ENCODE data around the gene NHLH1.
"Not testable (repeated sequence)": the region's sequence is repeated elsewhere in the genome, so short reads cannot be mapped to it uniquely, and the experiment has no call there.

NHLH1 gene

DNA sequence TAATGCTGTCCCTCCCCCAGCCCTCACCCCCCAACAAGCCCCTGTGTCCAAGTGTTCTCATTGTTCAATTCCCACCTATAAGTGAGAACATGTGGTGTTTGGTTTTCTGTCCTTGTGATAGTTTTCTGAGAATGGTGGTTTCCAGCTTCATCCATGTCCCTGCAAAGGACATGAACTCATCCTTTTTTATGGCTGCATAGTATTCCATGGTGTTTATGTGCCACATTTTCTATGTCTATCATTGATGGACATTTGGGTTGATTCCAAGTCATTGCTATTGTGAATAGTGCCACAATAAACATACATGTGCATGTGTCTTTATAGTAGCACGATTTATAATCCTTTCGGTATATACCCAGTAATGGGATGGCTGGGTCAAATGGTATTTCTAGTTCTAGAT lies 17.9 kb downstream of the NHLH1 start:
- not testable (repeated sequence) for DNase-seq (ENCODE audit: low read depth in 2 of 2)

DNA sequence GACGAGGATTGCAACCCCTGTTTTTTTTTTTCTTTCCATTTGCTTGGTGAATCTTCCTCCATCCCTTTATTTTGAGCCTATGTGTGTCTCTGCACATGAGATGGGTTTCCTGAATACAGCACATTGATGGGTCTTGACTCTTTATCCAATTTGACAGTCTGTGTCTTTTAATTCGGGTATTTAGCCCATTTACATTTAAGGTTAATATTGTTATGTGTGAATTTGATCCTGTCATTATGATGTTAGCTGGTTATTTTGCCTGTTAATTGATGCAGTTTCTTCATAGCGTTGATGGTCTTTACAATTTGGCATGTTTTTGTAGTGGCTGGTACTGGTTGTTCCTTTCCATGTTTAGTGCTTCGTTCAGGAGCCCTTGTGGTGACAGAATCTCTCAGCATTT lies 21.5 kb downstream of the NHLH1 start:
- DNase-seq (ENCODE audit: low read depth in 2 of 2) = not testable (repeated sequence)

- no peak for DNase-seq (ENCODE audit: low read depth in 2 of 2)
Measured at GRCh38 chr1:160394673-160395072, 27.8 kb downstream of the NHLH1 start.

GRCh38 chr1:160397651-160398050 lies 30.8 kb downstream of the NHLH1 start:
- DNase-seq (ENCODE audit: low read depth in 2 of 2) = no peak

DNA sequence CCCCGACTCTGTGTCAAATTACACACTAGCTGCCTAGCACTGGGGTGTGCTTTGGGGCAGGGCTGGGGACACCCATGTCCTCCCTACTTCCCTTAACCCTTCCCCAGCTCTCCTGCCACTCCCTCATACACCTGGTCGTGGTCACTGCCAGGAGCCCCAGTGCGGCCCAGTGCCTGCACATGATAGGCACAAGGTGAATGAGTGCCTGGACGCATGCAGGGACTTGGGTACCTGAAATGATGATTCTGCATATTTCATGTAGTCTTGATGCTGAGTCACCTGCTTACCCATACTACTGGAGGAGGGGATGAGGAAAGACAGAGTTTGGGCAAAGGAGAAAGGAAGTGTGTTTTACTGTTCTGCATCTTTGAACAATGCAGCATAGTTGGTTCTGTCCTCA lies 32.0 kb downstream of the NHLH1 start:
- no peak for DNase-seq (ENCODE audit: low read depth in 2 of 2)

DNA sequence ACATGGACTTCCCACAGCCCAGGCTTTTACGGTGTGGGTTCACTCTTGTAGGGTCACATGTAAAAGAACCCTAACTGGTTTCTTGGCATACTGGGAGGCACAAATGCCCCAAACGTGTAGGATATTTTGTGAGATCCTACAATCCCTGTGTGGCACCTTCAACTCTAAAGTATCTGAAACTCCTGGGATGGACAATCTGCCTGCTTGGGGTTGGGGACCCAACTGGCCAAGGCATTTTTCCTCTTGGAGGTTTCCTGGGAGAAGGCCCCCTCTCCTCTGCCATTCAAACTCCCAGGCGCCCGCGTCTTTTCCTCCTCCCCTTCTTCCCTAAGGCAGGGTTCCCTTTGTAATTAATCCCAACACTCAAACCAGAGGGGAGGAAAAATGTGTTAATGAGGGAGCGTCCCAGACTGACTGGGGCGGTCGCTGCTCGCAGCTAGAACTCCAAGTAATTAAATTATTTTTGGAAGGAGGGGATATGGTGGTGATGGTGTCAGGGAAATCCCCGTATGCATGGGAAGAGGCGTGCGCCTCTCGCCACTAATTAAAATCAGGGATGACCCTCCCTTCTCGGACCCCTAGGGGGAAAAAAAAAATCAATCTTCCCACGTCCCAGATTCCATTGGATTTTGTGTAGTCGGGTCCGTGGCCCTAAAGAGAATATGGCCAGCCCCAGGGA lies 32.8 kb downstream of the NHLH1 start:
- DNase-seq (ENCODE audit: low read depth in 2 of 2) = no peak

GRCh38 chr1:160400223-160400645 lies 33.4 kb downstream of the NHLH1 start, which contains the start of gene VANGL2:
VANGL2 (plus strand) TSS chr1:160400564; CDS start chr1:160415838, 15,274 bp downstream.
- DNase-seq (ENCODE audit: low read depth in 2 of 2) = peak; percentile 17 to 19

- DNase-seq (ENCODE audit: low read depth in 2 of 2) = no peak
Measured at GRCh38 chr1:160400646-160401486, 34.0 kb downstream of the NHLH1 start.

DNA sequence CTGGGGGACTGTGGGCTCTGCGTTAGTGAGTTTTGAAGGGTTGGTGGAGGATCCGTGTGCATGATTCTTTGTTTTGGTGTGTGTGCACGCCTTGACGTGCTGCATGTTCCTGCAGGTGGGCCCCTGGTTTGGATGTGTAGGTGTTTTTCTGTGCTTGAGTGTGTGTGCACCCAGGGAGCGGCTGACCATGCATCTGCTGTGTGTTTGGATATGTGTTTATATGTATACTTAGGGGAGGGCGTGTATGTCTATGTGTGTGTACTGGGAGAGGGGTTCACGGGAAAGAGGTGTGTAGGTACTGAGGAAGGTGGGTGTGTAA lies 34.6 kb downstream of the NHLH1 start:
- no peak for DNase-seq (ENCODE audit: low read depth in 2 of 2)

DNA sequence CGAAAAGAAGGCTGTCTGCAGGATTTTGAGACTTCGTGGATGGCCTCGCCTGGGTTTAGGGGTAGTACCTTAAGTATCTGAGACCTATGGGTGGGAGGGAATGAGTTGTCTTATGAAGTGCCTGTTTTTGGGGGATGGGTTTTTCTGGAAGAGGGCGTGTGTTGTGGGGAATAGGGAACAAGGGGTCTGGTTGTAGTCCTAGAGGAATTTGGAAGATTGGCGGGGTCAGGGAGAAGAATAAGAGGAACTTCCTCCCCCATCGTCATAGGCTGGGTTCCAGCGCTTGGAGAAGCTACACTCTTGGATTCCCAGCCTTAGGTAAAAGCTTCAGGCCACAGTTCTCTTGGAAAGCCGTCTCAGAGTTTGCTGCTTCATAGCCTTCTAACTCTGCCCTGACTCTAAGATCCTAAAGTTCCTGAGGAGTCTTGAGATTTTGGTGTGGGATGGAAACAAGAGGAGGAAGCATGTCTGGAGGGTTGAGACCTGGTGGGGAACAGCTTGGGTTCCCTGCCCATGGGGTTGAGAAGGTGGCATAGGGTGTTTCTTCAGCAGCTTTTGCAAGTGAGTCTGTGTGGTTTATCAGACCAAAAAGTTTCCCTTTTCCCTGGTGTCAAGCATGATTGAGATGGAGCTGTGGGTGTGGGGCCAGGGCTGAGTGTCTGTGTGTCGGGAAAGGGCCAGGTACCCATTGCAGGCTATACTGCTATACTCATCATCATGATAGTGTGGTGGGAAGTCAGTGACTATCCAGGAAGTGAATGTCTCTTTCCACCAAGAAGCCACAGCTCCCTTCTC lies 35.3 kb downstream of the NHLH1 start:
- no peak for DNase-seq (ENCODE audit: low read depth in 2 of 2)

DNA sequence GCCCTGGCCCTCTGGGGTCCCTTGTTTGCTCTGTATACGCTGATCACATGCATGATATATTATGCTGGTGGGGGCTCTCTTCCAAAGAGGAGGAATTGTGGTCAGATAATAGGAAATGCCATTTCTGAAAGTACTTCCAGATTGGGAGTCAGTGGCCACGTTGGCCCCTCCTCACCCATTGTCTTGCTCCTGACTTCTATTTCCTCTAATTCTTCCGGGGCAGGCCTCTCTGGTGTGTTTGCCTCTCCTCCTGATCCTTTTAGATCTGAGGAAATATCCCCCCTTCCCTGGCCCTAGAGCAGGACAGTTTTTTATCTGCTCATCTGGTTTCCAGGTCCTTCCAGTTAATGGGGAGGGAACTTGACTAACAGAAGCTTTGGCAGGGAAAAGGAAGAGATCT lies 36.4 kb downstream of the NHLH1 start:
- no peak for DNase-seq (ENCODE audit: low read depth in 2 of 2)

DNA sequence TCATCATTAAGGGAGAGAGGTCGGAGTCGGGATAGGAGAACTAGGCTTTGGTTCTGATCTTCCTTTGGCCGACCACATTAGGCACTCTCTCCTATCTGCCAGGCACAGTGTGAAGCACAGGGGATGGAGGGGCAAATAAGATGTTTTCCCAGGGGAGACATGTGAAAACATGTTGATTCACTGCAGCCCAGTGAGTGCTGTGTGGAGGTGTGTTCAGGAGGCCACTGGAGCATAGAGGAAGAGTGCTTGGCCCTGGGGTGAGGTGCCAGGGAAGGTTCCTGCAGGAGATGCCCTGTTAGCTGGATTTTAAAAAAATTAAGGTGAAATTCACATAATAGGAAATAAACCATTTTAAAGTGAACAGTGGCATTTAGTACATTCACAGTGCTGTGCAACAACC lies 37.2 kb downstream of the NHLH1 start:
- DNase-seq (ENCODE audit: low read depth in 2 of 2) = no peak

- no peak for DNase-seq (ENCODE audit: low read depth in 2 of 2)
Measured at GRCh38 chr1:160405331-160405877, 38.5 kb downstream of the NHLH1 start.

DNA sequence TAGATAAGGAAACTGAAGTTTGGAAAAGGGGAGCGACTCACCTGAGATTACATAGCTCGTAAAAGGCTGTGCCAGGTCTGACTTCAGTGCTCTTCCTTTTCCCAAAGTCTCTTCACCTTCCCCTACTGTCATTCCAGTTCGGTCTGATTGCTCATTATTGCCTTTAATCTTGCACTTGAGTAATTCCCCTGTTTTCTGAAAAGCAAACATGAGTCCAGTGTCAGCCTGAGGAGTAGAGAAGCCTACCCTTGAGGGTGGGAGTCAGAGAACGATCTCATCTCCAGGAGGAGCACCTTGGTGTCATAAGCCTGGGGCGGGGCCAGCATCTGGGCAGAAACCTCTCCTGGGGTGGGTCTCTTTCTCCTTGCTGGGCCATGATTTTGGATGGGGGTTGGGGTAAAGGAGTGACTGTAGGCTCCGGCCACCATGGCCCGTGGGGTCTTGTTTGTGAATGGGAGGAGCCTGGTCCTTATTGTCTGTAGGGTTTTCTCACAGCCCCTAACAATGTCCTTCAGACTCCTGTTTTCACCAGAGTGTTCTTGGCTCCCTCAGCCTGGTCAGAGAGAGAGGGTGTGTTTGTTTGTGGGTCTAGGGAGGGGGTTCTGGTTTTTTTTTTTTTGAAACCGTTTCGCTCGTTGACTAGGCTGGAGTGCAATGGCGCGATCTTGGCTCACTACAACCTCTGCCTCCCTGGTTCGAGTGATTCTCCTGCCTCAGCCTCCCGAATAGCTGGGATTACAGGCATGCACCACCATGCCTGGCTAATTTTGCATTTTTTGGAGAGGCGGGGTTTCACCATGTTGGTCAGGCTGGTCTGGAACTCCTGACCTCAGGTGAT lies 39.5 kb downstream of the NHLH1 start:
- no peak for DNase-seq (ENCODE audit: low read depth in 2 of 2)

GRCh38 chr1:160407839-160408801 lies 41.2 kb downstream of the NHLH1 start:
- DNase-seq (ENCODE audit: low read depth in 2 of 2) = no peak

GRCh38 chr1:160408864-160409263 lies 42.0 kb downstream of the NHLH1 start:
- no peak for DNase-seq (ENCODE audit: low read depth in 2 of 2)

GRCh38 chr1:160409486-160409885 lies 42.6 kb downstream of the NHLH1 start:
- DNase-seq (ENCODE audit: low read depth in 2 of 2) = no peak

DNA sequence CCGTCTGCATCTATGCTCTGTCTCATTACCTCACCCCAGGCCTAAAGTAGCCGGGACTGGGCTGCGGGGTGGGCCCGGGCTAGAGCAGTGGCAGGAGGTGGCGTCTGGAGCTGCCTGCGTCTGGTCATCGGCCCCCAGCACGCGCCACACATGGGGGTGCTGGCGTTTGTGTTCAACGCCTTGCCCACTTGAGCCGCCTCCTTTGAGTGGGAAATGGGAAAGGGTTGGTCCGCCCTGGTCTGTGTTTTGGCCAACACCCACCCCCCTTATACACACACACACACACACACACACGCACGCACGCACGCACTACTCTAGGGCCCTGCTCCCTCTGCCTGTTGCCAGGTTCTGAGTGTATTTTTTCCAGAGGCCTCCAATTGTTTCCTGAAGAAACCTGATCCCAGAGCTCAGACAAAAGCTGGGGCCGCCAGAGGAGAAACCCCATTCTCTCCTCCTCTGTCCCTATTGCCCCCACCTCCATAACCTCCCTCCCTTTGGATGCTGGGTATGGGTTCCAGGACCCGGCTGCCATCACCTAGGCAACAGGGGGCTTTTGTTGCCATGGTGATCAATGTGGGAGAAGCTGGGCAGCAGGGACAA lies 43.6 kb downstream of the NHLH1 start:
- no peak for DNase-seq (ENCODE audit: low read depth in 2 of 2)

- DNase-seq (ENCODE audit: low read depth in 2 of 2) = no peak
Measured at GRCh38 chr1:160411271-160412027, 44.6 kb downstream of the NHLH1 start.

Measured in activated CD4-positive, alpha-beta T cell treated with anti-CD3 and anti-CD28 coated beads for 24 hours (primary cell).